Measurements from ENCODE around the gene CXCL10.
"Not testable (repeated sequence)": the region's sequence is repeated elsewhere in the genome, so short reads cannot be mapped to it uniquely, and the experiment has no call there.

CXCL10 gene

GRCh38 chr4:76002176-76002575, 21.1 kb downstream of the CXCL10 start:
- peak; percentile 17 to 79 for DNase-seq (ENCODE audit: low read depth in 2 of 2)
- no peak overlapping the region for H3K4me3 ChIP-seq (replicated peaks in 1 of 2; ENCODE audit: low read depth in 2 of 2, low read length in 2 of 2)
- no peak for TF ChIP-seq CTCF (IDR thresholded peaks at IDR 0.05; ENCODE audit: low read depth, low read length)

GRCh38 chr4:76001700-76002099, 21.6 kb downstream of the CXCL10 start:
- DNase-seq (ENCODE audit: low read depth in 2 of 2), result no peak
- no peak overlapping the region for H3K4me3 ChIP-seq (replicated peaks in 1 of 2; ENCODE audit: low read depth in 2 of 2, low read length in 2 of 2)

GRCh38 chr4:76000279-76000678, 23.0 kb downstream of the CXCL10 start:
- no peak overlapping the region for H3K4me3 ChIP-seq (replicated peaks in 1 of 2; ENCODE audit: low read depth in 2 of 2, low read length in 2 of 2)
- no peak for DNase-seq (ENCODE audit: low read depth in 2 of 2)
- no peak for TF ChIP-seq CTCF (IDR thresholded peaks at IDR 0.05; ENCODE audit: low read depth, low read length)

More at GRCh38 chr4:76001700-76002099, 21.6 kb downstream of the CXCL10 start:
- no peak for TF ChIP-seq CTCF (IDR thresholded peaks at IDR 0.05; ENCODE audit: low read depth, low read length)

- H3K4me3 ChIP-seq (replicated peaks in 1 of 2; ENCODE audit: low read depth in 2 of 2, low read length in 2 of 2); DNase-seq (ENCODE audit: low read depth in 2 of 2): not testable (repeated sequence)
Observed at GRCh38 chr4:75998525-75999147, 24.7 kb downstream of the CXCL10 start.

- no peak for TF ChIP-seq CTCF (IDR thresholded peaks at IDR 0.05; ENCODE audit: low read depth, low read length)
- H3K4me3 ChIP-seq (replicated peaks in 1 of 2; ENCODE audit: low read depth in 2 of 2, low read length in 2 of 2), result no peak overlapping the region
- DNase-seq (ENCODE audit: low read depth in 2 of 2), result no peak
Observed at GRCh38 chr4:75997946-75998345, 25.4 kb downstream of the CXCL10 start.

- DNase-seq (ENCODE audit: low read depth in 2 of 2), result no peak
- no peak for TF ChIP-seq CTCF (IDR thresholded peaks at IDR 0.05; ENCODE audit: low read depth, low read length)
- no peak overlapping the region for H3K4me3 ChIP-seq (replicated peaks in 1 of 2; ENCODE audit: low read depth in 2 of 2, low read length in 2 of 2)
Observed at GRCh38 chr4:75997081-75997480, 26.2 kb downstream of the CXCL10 start.

GRCh38 chr4:75995727-75996126, 27.6 kb downstream of the CXCL10 start:
- H3K4me3 ChIP-seq (replicated peaks in 1 of 2; ENCODE audit: low read depth in 2 of 2, low read length in 2 of 2), result no peak overlapping the region
- DNase-seq (ENCODE audit: low read depth in 2 of 2), result peak; percentile 72
- TF ChIP-seq CTCF (IDR thresholded peaks at IDR 0.05; ENCODE audit: low read depth, low read length), result peak; percentile 34
